Esophagus muscularis mucosa (tissue), 4 donors: Measurements from ENCODE around the gene ADD2. TPM values are rescaled to one million over a fixed set of nuclear protein-coding genes. Genes with fewer than 3 reads are reported as not detected.

Experiments
- DNase-seq: peaks from one replicate; pipeline ENCODE4 v3.0.0-alpha.2; 2017; ENCODE audit errors: extremely low spot score
- H3K27ac ChIP-seq, 4 donors: fragments of 200-600 bp; sonication (generic); replicated peaks in 1 of 4; 1 replicate in 3 of 4; 2 replicates in 1 of 4; pipeline ENCODE4 v1.5.1; 2016 to 2019; ENCODE audit warnings: mild to moderate bottlenecking in 1 of 4
- H3K27me3 ChIP-seq, 4 donors: fragments of 200-600 bp; sonication (generic); one replicate each; pipeline versions ENCODE4 v1.5.1 to v1.6.0; 2016 to 2019
- H3K36me3 ChIP-seq, 4 donors: fragments of 200-600 bp; sonication (generic); one replicate each; pipeline ENCODE4 v1.5.1; 2016 to 2019
- H3K4me1 ChIP-seq, 4 donors: fragments of 200-600 bp; sonication (generic); one replicate each; pipeline ENCODE4 v1.5.1; 2016 to 2019
- H3K4me3 ChIP-seq, 4 donors: fragments of 200-600 bp; sonication (generic); 1 replicate in 2 of 4; 2 replicates in 2 of 4; pipeline ENCODE4 v1.5.1; 2016 to 2019; ENCODE audit warnings: mild to moderate bottlenecking in 4 of 4, moderate library complexity in 1 of 4
- H3K9me3 ChIP-seq, 4 donors: fragments of 200-600 bp; sonication (generic); 1 replicate in 3 of 4; 2 replicates in 1 of 4; pipeline ENCODE4 v1.5.1; 2016 to 2019
- EP300 ChIP-seq: sonication (generic); formaldehyde crosslinking; IDR thresholded peaks from one replicate; pipeline ENCODE4 v1.6.1; 2017; ENCODE audit warnings: antibody characterized with exemption
- POLR2A ChIP-seq: fragments of 450-650 bp; IDR thresholded peaks from one replicate; pipeline ENCODE4 v1.6.1; 2017; ENCODE audit warnings: antibody characterized with exemption, moderate library complexity, mild to moderate bottlenecking, low read depth
- POLR2AphosphoS5 ChIP-seq, 2 donors: sonication (generic); formaldehyde crosslinking; IDR thresholded peaks; one replicate each; pipeline ENCODE4 v1.6.1; 2017; ENCODE audit warnings: antibody characterized with exemption in 2 of 2
- WGBS: methylation state at CpG from one replicate; pipeline ENCODE4 v1.1.5; 2018; 5-methylcytosine and 5-hydroxymethylcytosine counted together
- intact Hi-C: fragments of 100-400 bp; cut with DNase I; formaldehyde crosslinking; loops from one replicate; pipeline ENCODE4 v1.15.1; 2023
- total RNA-seq, 4 donors: library from RNA; depleted of rRNA; stranded (reverse); fragments of >200 nt; gene quantifications; one replicate each; pipeline versions ENCODE4 v1.1.0 to v1.2.1, GENCODE V29; 2016
- TF ChIP-seq, protein P1 (sequence below), 3 experiments: fragments of 200-600 bp in 2 of 3; fragments of 450-650 bp in 1 of 3; sonication (generic) in 2 of 3; IDR thresholded peaks; one replicate each; pipeline ENCODE4 v1.5.1; 2017 to 2019; ENCODE audit warnings: antibody characterized with exemption in 3 of 3, mild to moderate bottlenecking in 2 of 3, moderate library complexity in 1 of 3

Gene ADD2
- total RNA-seq, 4 donors from 2014 or later, result 2.5 to 8.6 (median 5.0) TPM

DNA sequence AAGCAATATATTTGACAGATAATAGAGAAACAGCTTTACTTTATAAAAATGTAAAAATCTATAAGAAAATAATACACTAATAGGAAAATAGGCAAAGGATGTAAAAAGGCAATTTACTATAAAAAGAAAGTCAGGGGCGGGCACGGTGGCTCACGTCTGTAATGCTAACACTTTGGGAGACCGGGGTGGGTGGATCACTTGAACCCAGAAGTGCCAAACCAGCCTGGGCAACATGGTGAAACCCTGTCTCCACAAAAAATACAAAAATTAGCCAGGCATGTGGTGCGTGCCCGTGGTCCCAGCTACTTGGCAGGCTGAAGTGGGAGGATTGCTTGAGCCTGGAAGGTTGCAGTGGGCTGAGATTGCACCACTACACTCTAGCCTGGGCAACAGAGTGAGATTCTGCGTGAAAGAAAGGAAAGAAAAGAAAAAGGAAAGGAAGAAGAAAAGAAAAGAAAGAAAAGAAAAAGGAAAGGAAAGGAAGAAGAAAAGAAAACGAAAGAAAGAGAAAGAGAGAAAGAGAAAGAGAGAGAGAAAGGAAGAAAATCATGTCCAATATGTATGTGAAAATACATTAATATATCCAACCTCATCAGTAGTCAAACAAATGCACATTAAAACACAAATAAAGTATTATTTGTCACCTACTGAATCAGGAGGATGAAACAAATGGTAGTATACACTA is 65.1 kb downstream of the ADD2 start:
- no peak for TF ChIP-seq POLR2A
- TF ChIP-seq, protein P1, sequence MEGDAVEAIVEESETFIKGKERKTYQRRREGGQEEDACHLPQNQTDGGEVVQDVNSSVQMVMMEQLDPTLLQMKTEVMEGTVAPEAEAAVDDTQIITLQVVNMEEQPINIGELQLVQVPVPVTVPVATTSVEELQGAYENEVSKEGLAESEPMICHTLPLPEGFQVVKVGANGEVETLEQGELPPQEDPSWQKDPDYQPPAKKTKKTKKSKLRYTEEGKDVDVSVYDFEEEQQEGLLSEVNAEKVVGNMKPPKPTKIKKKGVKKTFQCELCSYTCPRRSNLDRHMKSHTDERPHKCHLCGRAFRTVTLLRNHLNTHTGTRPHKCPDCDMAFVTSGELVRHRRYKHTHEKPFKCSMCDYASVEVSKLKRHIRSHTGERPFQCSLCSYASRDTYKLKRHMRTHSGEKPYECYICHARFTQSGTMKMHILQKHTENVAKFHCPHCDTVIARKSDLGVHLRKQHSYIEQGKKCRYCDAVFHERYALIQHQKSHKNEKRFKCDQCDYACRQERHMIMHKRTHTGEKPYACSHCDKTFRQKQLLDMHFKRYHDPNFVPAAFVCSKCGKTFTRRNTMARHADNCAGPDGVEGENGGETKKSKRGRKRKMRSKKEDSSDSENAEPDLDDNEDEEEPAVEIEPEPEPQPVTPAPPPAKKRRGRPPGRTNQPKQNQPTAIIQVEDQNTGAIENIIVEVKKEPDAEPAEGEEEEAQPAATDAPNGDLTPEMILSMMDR (IDR thresholded peaks at IDR 0.05), result no peak
- TF ChIP-seq EP300, result no peak
- no peak for TF ChIP-seq POLR2AphosphoS5 (IDR thresholded peaks at IDR 0.05)
- Histone ChIP-seq H3K4me3 (no peak overlapping the region), H3K27ac (no peak overlapping the region), H3K4me1 (peaks cover 0 to 6% (median 0%) of the 10 kb centered on the region in 4 donors), H3K36me3 (no peaks in the 10 kb centered on the region), H3K27me3 (peaks cover 0 to 6% (median 0%) of the 10 kb centered on the region in 4 donors), H3K9me3 (no peaks in the 10 kb centered on the region)
- 87% methylated on average over 8 of the region's 8 CpGs for WGBS
- DNase-seq, result peak; percentile 89
- intact Hi-C loops, result no loop called here

DNA sequence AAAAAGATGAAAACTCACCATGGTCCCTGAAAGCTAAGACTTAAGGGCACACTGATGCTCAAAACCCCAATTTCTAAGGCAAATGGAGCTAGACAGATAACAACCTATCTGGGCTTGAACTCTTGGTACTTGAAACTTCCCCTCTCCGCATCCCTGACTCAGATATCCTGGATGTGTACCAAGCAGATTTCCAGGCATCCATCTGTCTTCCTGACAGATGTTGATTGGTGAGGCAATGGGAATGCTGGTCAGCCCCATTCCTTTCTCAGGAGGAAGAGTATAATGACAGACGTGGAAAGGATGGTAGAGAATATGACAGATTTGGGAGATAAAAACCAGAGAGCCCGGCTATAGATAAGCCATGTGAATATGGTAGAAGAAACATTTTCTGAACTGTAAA is 69.2 kb downstream of the ADD2 start:
- peaks cover 0 to 32% (median 0%) of the 10 kb centered on the region in 4 donors for H3K27me3 ChIP-seq
- H3K27ac ChIP-seq, result no peak overlapping the region
- H3K9me3 ChIP-seq, result no peaks in the 10 kb centered on the region
- H3K4me3 ChIP-seq, result no peak overlapping the region
- peak; percentile 55 for DNase-seq
- no peaks in the 10 kb centered on the region for H3K36me3 ChIP-seq
- intact Hi-C loops, result no loop called here
- no peaks in the 10 kb centered on the region for H3K4me1 ChIP-seq
- 55% methylated on average over 3 of the region's 3 CpGs for WGBS
- TF ChIP-seq, protein P1 (IDR thresholded peaks at IDR 0.05), result no peak
- TF ChIP-seq POLR2AphosphoS5 (IDR thresholded peaks at IDR 0.05) (no peak), POLR2A (no peak), EP300 (no peak)

DNA sequence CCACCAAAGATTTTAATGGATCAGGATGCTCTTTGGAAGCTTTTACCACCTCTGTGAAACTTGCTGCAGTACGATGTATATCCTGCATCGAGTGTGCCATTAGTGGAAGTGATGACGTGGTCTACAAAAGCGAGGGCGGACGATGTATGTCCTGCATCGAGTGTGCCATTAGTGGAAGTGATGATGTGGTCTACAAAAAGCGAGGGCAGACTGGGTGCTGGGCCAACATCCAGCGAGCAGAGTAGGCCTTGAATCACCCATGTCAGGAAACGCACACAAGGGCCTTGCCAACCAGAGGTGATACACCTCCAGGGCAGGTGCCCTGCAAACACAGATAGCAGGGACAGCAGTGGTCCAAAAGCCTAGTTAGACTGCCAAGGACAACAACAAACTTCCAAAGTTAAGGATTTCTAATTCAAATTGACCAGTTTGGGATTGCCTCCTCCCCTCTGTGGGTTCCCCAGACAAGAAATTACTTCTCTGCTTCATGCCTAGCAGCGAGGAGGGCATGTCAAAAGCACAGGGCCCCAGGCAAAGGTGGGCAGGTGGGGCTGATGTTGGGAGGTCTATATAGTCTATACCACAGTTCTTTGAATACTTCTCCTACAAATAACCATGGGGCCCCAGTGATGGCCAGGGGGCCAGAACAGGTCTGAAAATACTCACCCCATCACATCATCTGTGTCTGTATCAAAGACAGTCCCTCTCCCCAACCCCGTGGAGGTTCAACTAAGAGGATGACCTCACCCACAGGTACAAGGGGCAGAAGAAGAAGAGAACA is 70.2 kb downstream of the ADD2 start:
- no peaks in the 10 kb centered on the region for H3K4me1 ChIP-seq
- no peaks in the 10 kb centered on the region for H3K36me3 ChIP-seq
- no peak for TF ChIP-seq POLR2A
- no peak for TF ChIP-seq EP300
- no peak for TF ChIP-seq POLR2AphosphoS5 (IDR thresholded peaks at IDR 0.05)
- TF ChIP-seq, protein P1 (IDR thresholded peaks at IDR 0.05), result no peak
- H3K4me3 ChIP-seq, result no peak overlapping the region
- H3K9me3 ChIP-seq, result no peaks in the 10 kb centered on the region
- no peak for DNase-seq
- peaks cover 0 to 32% (median 0%) of the 10 kb centered on the region in 4 donors for H3K27me3 ChIP-seq
- intact Hi-C loops, result no loop called here
- WGBS, result 95% methylated on average over 12 of the region's 12 CpGs
- H3K27ac ChIP-seq, result no peak overlapping the region

DNA sequence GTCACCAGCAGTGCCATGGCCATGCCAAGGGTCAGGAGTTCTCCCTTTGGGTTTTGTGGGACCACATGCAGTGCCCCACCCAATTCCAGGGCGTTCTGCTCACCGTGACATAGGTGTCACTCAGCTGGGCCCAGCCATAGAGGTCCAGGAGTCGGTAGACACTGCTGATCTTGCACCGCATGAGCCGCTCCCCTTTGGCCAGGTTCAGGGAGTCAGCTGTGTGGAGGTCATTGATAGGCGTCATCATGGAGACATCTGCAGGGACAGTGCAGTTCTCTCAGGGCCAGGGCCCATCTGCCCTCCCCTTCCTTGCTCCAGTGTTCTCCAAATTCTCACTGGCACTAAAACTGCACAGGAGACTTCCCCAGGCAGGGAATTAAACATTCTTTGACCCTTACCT is 71.9 kb downstream of the ADD2 start:
- no peak for DNase-seq

More for the DNA sequence above, 71.9 kb downstream of the ADD2 start:
- H3K9me3 ChIP-seq, result no peaks in the 10 kb centered on the region
- no peak for TF ChIP-seq POLR2AphosphoS5 (IDR thresholded peaks at IDR 0.05)
- TF ChIP-seq, protein P1 (IDR thresholded peaks at IDR 0.05), result no peak
- no peak for TF ChIP-seq EP300
- TF ChIP-seq POLR2A, result no peak
- H3K4me1 ChIP-seq, result no peaks in the 10 kb centered on the region
- intact Hi-C loops, result no loop called here
- H3K27ac ChIP-seq, result no peak overlapping the region
- 80% methylated on average over 1 of the region's 6 CpGs for WGBS
- no peaks in the 10 kb centered on the region for H3K36me3 ChIP-seq
- peaks cover 0 to 32% (median 0%) of the 10 kb centered on the region in 4 donors for H3K27me3 ChIP-seq
- no peak overlapping the region for H3K4me3 ChIP-seq
